ENCODE measurements around the gene SPDEF.

The SPDEF gene

DNA sequence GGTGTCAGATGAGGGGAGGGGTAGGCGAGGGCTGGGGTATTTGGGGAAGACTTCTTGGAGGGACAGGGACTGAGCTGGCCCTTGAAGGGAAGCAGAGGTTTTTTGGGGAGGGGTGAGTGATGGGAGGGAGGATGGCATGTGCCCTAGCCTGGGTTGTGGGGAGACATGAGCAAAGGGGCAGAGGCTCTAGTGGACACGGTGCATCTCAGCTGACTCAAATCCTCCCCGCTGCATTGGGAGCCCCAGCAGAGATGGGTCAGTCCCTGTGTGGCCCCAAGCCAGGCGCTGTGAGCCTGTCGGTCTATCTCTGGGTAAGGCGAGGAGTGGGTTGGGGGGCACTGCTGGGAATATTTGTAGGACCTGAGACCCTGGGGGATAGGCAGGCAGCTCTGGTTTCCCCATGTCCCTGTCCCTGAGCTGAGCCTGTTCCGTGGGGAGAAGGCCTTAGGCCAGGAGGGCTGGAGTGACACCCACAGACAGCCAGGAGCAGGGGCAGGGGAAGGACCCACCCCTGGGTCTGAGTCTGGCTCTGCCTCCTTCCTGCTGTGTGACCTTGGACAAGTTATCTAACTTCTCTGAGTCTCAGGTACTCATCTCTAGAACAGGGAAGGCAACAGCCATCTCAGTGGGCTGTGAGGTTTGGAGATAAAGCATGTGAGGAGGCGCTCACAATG is 36.0 kb downstream of the SPDEF start:
- in situ Hi-C loops (cut with MboI; ENCODE audit: low sequenced_read_pairs): no loop called here
- Histone ChIP-seq H3K9me3 (no peaks in the 10 kb centered on the region), H3K4me3 (no peak overlapping the region), H3K36me3 (replicated peaks) (no peaks in the 10 kb centered on the region), H3K4me1 (no peaks in the 10 kb centered on the region), H3K27me3 (ENCODE audit: low read depth) (no peaks in the 10 kb centered on the region)
- DNase-seq (ENCODE audit: low spot score in 2 of 2): no peak

DNA sequence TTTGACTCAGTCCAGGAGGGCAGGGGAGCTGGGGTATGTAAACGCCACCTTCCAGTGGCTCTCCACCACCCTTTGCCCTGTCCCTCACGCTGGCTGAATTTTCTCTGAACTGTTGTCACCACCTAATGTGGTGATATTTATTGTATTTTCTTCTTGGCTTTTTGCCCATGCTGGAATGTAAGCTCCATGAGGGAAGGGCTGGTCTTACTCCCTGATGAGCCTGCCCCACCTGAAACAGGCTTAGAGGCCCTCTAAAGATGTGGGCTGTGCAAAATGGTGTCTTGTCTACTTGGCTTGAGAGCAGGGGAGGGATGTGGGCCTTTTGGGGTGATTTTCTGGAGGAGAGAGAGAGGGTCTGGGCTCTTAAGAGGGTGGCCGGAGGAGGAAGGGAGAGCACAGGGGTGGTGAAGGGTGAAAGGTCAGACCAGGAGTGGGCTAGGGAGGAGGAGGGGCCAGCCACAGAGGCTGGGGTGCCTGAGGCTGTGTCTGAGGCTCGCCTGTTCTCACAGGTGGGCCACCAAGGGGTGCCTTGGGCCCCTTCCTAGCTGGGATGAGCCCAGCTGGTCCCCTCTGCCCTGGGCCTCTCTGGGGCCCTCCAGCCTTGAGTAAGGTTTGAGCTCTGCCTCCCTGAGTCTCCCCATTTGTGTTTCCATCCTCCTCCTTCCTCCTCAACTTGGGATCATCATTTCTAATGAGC is 37.3 kb downstream of the SPDEF start:
- in situ Hi-C loops (cut with MboI; ENCODE audit: low sequenced_read_pairs): no loop called here
- no peak for DNase-seq (ENCODE audit: low spot score in 2 of 2)
- peaks cover 2% of the 10 kb centered on the region; the same call in 1 of the 2 replicates for H3K4me1 ChIP-seq
- H3K27me3 ChIP-seq (ENCODE audit: low read depth): no peaks in the 10 kb centered on the region
- H3K36me3 ChIP-seq (replicated peaks): no peaks in the 10 kb centered on the region
- no peak overlapping the region for H3K4me3 ChIP-seq
- no peaks in the 10 kb centered on the region for H3K9me3 ChIP-seq

DNA sequence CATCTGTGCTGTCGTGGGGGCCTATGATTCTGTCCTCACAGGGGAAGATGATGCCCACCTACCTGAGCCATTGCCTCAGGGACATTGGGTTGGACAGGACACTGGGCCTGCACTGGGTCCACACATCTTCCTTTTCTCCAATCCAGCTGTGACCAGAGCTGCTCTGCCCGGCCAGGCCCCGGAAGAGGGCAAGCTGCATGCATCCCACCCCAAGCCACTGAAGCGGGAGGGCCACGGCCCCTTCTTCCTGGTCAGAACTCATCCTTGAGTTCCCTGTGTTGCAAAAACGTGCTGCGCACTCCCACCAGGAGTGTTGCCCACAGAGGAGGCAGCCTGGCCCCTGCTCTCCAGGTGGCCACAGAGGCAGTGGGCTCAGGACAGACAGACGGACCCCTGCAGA is 38.2 kb downstream of the SPDEF start:
- in situ Hi-C loops (cut with MboI; ENCODE audit: low sequenced_read_pairs): no loop called here
- Histone ChIP-seq H3K9me3 (no peaks in the 10 kb centered on the region), H3K4me1 (peaks cover 7% of the 10 kb centered on the region; the same call in 1 of the 2 replicates), H3K27me3 (ENCODE audit: low read depth) (no peaks in the 10 kb centered on the region), H3K36me3 (replicated peaks) (no peaks in the 10 kb centered on the region), H3K4me3 (no peak overlapping the region)
- DNase-seq (ENCODE audit: low spot score in 2 of 2): no peak

DNA sequence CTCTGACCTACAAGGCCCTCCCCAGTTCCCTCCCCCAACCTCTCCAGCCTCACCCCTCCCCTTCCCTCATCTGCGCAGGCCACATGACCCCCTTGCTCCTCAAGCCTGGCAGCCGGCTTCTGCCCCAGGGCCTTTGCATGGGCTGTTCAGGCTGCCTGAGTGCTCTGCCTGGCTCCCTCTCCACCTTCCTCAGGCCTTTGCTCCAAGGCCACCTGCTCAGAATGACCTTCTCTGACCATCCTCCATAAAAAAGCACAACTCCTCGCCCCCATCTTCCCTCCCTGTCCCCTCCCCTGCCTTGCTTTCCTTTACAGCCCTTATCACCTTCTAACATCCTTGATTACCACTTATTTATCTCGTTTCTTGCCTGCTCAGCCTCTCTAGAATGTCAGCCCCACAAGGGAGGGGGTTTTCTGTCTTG is 38.7 kb downstream of the SPDEF start:
- no peak overlapping the region for H3K4me3 ChIP-seq
- DNase-seq (ENCODE audit: low spot score in 2 of 2): no peak
- peaks cover 7% of the 10 kb centered on the region; the same call in 1 of the 2 replicates for H3K4me1 ChIP-seq
- in situ Hi-C loops (cut with MboI; ENCODE audit: low sequenced_read_pairs): no loop called here
- H3K27me3 ChIP-seq (ENCODE audit: low read depth): no peaks in the 10 kb centered on the region
- H3K9me3 ChIP-seq: no peaks in the 10 kb centered on the region
- no peaks in the 10 kb centered on the region for H3K36me3 ChIP-seq (replicated peaks)

DNA sequence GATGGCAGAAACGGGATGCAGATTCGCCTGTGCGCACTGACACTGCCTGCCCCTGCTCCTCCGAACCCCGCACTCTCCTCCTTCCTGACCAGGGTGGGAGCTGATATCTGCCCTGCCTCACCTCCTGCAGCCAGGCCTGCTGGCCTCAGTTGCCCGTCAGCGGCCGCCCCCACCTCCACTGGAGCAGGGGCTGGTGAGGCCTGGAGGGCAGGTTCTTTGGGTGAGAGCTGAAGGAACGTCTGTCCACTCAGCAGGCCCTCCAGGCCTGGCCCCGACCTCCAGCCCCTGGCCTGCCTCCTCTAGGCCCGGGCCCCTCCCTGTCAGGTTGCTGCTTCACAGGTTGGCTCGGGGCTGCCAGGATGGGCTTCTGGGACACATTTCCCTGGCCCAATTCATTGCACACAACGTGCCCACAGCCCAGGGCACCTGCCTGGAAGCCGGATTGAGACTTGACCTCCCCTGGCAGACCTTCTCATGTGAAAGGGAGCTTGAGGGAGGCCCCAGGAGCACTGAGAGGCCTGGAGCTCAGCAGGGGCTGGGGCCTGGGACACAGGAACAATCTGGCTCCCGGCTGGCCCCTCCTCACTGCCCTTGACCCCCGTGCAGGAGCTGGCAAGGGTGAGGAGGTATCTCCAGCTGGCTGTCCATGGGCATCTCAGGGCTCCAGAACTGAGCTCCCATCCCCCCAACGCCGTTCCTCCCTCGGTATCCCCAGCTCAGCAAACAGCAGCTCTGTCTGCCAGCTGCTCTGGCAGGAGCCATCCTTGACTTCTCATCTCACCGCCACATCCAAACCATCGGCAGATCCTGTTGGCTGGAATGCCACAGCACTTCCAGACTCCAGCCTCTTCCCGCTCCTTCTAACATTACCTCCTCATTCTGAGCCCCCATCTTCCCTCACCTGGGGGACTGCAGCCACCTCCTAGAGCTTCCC is 39.5 kb downstream of the SPDEF start:
- H3K9me3 ChIP-seq: no peaks in the 10 kb centered on the region
- peaks cover 7% of the 10 kb centered on the region; the same call in 1 of the 2 replicates for H3K4me1 ChIP-seq
- H3K4me3 ChIP-seq: no peak overlapping the region
- in situ Hi-C loops (cut with MboI; ENCODE audit: low sequenced_read_pairs): no loop called here
- no peaks in the 10 kb centered on the region for H3K27me3 ChIP-seq (ENCODE audit: low read depth)
- H3K36me3 ChIP-seq (replicated peaks): no peaks in the 10 kb centered on the region
- no peak for DNase-seq (ENCODE audit: low spot score in 2 of 2)

DNA sequence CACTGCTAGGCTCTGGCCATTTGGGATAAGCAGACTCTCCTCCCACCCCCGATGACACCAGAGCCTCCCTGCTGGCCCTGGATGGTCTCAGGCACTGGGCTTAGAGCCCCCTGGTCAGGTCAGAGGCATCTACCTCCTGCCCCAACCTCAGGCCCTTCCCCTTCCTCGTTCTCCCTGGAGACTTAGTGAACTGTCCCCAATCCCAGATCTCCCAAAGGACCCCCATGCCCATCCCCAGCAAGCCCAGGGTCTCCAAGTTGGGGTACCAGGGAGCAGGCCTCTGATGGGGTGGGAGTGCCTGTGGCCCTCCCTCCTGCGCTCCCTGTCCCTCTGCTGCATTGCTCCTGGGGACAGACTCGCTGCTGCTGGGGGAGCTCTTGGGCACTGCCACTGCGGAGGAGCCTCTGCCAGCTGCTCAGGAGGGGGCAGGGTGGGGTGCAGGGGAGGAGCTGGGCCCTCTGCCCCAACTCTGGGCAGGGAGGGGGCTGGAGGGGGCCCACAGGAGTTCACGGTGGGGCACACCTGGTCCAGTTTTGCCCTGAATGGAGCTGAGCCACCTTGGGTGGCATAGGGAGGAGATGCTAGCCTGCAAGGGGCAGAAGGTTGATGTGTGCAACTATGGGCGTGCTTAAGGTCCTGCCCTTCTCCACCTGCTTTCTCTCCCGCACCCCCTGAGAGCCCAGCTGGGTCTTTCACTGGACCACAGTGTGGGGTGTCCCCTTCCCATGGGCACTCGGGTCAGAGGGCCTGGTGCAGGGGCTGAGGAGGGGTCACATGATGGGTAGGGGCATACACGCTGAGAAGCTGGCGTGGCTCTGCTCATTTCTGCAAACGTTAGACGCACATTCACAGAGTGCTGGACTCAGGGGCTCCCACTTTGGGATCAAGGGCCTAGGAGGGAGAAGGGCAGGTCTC is 40.4 kb downstream of the SPDEF start:
- Histone ChIP-seq H3K36me3 (replicated peaks) (no peaks in the 10 kb centered on the region), H3K27me3 (ENCODE audit: low read depth) (no peaks in the 10 kb centered on the region), H3K9me3 (no peaks in the 10 kb centered on the region), H3K4me3 (no peak overlapping the region), H3K4me1 (peaks cover 7% of the 10 kb centered on the region; the same call in 1 of the 2 replicates)
- DNase-seq (ENCODE audit: low spot score in 2 of 2): no peak
- in situ Hi-C loops (cut with MboI; ENCODE audit: low sequenced_read_pairs): no loop called here

DNA sequence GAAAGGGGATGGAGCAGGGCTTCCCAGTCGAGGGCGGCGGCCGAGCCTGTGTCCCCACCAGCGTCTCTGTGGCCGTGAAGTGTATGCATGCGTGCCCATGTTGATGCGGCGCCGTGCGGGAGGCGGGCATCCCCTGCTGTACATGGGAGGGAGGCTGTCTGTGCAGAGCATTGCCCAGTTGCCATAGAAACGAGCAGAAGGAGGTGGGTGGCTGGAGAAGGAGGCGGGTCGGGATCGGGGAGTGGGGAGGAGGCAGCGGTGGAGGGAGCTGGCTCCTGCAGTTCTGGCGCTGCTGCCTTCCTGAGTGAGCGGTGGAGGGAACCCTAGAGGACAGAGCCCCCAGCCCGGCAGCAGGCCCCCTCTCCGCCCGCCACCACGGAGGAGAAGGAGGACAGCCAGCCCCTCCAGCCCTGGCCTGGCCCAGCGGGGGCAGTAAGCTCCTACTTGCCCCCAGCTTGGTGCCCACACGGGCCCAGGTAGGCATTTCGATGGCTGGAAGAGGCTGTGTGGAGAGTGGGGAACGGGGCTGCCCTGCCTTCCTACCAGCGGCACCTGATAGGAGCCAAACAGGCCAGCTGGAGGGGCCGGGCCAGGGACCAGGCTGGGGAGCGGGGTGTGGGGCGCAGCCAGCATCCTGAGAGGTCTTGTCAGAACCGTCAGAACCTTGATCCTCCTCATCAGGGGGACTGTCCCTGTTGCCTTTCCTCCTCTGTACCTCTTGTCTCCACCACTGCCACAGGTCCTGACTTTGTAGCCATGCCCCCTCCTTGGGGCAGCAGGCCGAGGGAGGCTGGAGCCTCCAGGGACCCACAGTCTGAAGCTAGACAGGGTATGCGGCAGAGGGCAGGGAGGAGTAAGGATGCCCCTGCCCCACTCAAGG is 41.3 kb downstream of the SPDEF start:
- Histone ChIP-seq H3K4me3 (no peak overlapping the region), H3K27me3 (ENCODE audit: low read depth) (no peaks in the 10 kb centered on the region), H3K4me1 (peaks cover 7% of the 10 kb centered on the region; the same call in 1 of the 2 replicates), H3K9me3 (no peaks in the 10 kb centered on the region), H3K36me3 (replicated peaks) (no peaks in the 10 kb centered on the region)
- in situ Hi-C loops (cut with MboI; ENCODE audit: low sequenced_read_pairs): no loop called here
- peak; percentile 3 to 54 for DNase-seq (ENCODE audit: low spot score in 2 of 2)

DNA sequence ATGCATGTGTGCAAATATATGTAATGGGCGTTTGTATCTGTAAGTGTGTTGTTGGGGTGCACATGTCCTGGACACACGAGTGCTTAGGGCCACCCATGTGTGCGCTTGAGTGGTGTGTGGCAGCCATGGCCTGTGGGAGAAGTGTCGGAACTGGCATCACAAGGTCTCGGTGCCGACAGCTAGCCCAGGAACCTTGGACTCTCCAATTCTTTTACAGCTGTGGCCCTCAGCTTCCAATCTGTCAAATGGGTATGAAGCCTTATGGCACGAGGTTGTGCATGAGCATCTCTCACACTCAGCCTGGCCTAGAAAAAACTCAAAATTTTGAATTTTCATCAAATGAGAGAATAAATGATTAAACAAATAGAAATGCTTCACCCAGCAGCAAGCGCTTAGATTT is 42.0 kb downstream of the SPDEF start:
- Histone ChIP-seq H3K36me3 (replicated peaks) (no peaks in the 10 kb centered on the region), H3K4me3 (no peak overlapping the region), H3K4me1 (peaks cover 7% of the 10 kb centered on the region; the same call in 1 of the 2 replicates), H3K27me3 (ENCODE audit: low read depth) (no peaks in the 10 kb centered on the region), H3K9me3 (no peaks in the 10 kb centered on the region; the same call in 1 of the 2 replicates)
- no peak for DNase-seq (ENCODE audit: low spot score in 2 of 2)
- in situ Hi-C loops (cut with MboI; ENCODE audit: low sequenced_read_pairs): no loop called here

DNA sequence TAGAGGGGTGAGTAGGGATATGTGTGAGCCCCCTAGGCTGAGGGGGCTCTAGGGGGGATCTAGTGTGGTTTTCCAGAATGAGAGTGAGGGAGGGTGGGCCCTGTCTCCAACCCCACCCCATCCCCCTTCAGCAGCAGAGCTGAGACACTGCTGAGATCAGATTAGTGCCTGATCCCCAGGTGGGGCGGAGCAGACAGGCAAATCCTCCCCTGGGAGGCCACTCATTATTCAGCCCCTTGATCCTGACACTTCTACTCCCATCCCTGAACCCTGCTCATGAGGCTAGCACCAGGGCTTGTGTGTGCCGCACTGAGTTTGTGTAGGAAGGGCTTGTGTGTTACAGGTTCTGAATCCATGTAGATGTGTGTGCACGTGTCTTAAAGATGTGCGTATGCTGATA is 42.5 kb downstream of the SPDEF start:
- Histone ChIP-seq H3K4me3 (no peak overlapping the region), H3K9me3 (no peaks in the 10 kb centered on the region; the same call in 1 of the 2 replicates), H3K4me1 (peaks cover 7% of the 10 kb centered on the region; the same call in 1 of the 2 replicates), H3K27me3 (ENCODE audit: low read depth) (no peaks in the 10 kb centered on the region), H3K36me3 (replicated peaks) (no peaks in the 10 kb centered on the region)
- peak in 1 of 2 experiments; percentile 47 for DNase-seq (ENCODE audit: low spot score in 2 of 2)
- in situ Hi-C loops (cut with MboI; ENCODE audit: low sequenced_read_pairs): no loop called here

DNA sequence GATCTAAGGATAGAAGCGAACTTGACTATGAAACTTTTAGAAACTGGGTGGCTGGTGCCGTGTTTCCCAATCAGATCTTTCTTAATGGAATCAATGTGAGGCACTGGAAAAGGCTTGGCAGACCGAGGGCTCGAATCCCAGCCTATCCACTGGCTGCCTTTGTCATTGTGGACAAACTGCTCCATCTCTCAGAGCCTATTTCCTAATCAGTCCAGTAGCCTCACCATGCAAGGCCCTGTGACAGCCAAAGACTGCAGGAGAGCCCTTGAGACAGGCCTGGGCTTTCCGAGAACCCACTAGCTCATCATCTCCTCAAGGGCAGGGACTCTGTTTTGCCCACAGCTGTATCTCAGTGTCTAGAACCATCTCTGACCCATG is 43.4 kb downstream of the SPDEF start:
- Histone ChIP-seq H3K9me3 (no peaks in the 10 kb centered on the region; the same call in 1 of the 2 replicates), H3K4me1 (peaks cover 7% of the 10 kb centered on the region; the same call in 1 of the 2 replicates), H3K36me3 (replicated peaks) (no peaks in the 10 kb centered on the region), H3K4me3 (no peak overlapping the region), H3K27me3 (ENCODE audit: low read depth) (no peaks in the 10 kb centered on the region)
- no peak for DNase-seq (ENCODE audit: low spot score in 2 of 2)
- in situ Hi-C loops (cut with MboI; ENCODE audit: low sequenced_read_pairs): no loop called here

DNA sequence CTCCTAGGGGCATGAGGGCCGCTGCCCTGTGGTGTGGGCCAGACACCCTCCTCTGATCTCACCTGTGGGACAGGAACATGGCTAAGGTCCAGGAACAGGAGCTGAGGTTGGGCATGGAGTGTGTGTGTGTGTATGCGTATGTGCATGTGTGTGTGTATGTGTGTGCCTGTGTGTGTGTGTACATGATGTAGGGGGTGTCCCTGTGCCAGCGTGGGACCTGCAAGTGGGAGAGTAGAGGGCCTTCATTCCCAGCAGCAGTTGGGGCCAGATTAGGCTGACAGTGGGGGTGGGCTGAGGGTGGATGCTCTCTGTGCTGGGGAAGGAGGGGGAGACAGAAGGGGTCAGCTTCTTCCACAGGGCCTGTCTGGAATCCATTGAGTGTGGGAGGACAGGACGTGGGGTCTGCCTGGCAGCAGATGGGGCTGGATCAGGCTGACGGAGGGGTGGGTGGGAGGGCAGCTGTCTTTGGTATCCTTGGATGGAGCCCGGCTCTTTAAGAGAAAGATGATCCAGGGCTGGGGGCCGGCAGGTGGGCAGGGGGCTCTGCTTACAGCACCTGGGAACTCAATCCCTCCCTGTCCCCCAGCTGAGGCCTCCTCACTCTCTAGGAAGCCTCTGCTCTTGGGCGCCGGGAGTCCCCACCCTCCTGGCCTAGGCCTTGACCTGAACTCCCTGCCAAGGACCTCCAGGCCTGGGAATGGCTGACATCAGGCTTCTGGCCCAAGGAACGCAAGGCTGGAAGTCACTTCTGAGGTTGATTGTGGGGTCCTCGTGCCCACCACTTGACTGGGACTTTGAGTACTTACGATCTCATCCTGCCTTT is 44.0 kb downstream of the SPDEF start:
- H3K36me3 ChIP-seq (replicated peaks): no peaks in the 10 kb centered on the region
- peaks cover 7% of the 10 kb centered on the region; the same call in 1 of the 2 replicates for H3K4me1 ChIP-seq
- no peaks in the 10 kb centered on the region; the same call in 1 of the 2 replicates for H3K9me3 ChIP-seq
- H3K4me3 ChIP-seq: no peak overlapping the region
- no peak for DNase-seq (ENCODE audit: low spot score in 2 of 2)
- H3K27me3 ChIP-seq (ENCODE audit: low read depth): no peaks in the 10 kb centered on the region
- in situ Hi-C loops (cut with MboI; ENCODE audit: low sequenced_read_pairs): no loop called here
